22Rv1 (cell line): ENCODE measurements around the gene NADK2.

Experiments
- CTCF ChIP-seq: fragments of 450-650 bp; IDR thresholded peaks from 2 replicates; pipeline ENCODE4 v1.5.1; 2017; ENCODE audit warnings: mild to moderate bottlenecking
- ZFX ChIP-seq: fragments of 450-650 bp; IDR thresholded peaks from 2 replicates; pipeline ENCODE4 v1.6.1; 2017; ENCODE audit warnings: antibody characterized with exemption, borderline replicate concordance

- TF ChIP-seq CTCF (no peak), ZFX (no peak)
These were observed 28.4 kb upstream of the NADK2 start for GRCh38 chr5:36270175-36270574.
